Left colon (tissue), 2 donors: ENCODE results near the gene ATP8A2. TPM values are rescaled to one million over a fixed set of nuclear protein-coding genes. Genes with fewer than 3 reads are reported as not detected.

Experiments
- ATAC-seq: fragments of 200-7000 bp; cut with Tn5 transposase; one replicate; pipeline ENCODE4 v1.9.1; 2020; ENCODE audit warnings: mild to moderate bottlenecking, moderate library complexity
- DNase-seq, 2 donors: peaks; one replicate each; pipeline ENCODE4 v3.0.0-alpha.2; 2020
- intact Hi-C, 2 donors: fragments of 100-400 bp; cut with DNase I in 1 of 2; cut with micrococcal nuclease in 1 of 2; formaldehyde crosslinking; loops; one replicate each; pipeline versions ENCODE4 v1.11.2 to v1.14.0; 2022; cut with DNase I, micrococcal nuclease
- total RNA-seq, 2 donors: library from RNA; stranded (reverse); fragmentation: NEBNext Ultra II Directional; extraction: Animal tissue kit (Norgen Biotek cat#: 25700); gene quantifications; one replicate each; pipeline ENCODE4 v1.2.1, GENCODE V29; 2021
- donor health status: DM: no; HTN: no; CAD: no.
- donor health status: DM: yes; HTN: yes; CAD: no.

Gene ATP8A2
- total RNA-seq, 2 donors from 2014 or later: 0.42 to 0.49 TPM

GRCh38 chr13:26017932-26018665 is 646.3 kb downstream of the ATP8A2 start:
- intact Hi-C loops: no loop called here
- DNase-seq (no peak), ATAC-seq (no peak)

GRCh38 chr13:26019251-26019650 is 647.5 kb downstream of the ATP8A2 start:
- intact Hi-C loops: no loop called here
- DNase-seq: no peak

GRCh38 chr13:26019881-26020870 is 648.4 kb downstream of the ATP8A2 start:
- DNase-seq (no peak), ATAC-seq (no peak)
- intact Hi-C loops: no loop called here

More at GRCh38 chr13:26019251-26019650, 647.5 kb downstream of the ATP8A2 start:
- ATAC-seq: no peak

- no peak for ATAC-seq
- DNase-seq: no peak
- intact Hi-C loops: no loop called here
These were observed 649.1 kb downstream of the ATP8A2 start for GRCh38 chr13:26020891-26021290.

GRCh38 chr13:26021516-26021915 is 649.7 kb downstream of the ATP8A2 start:
- intact Hi-C loops: no loop called here
- ATAC-seq: no peak
- DNase-seq: no peak

GRCh38 chr13:26021956-26022355 is 650.2 kb downstream of the ATP8A2 start:
- DNase-seq (no peak), ATAC-seq (no peak)
- intact Hi-C loops: no loop called here

GRCh38 chr13:26022538-26023292 is 650.9 kb downstream of the ATP8A2 start:
- peak in 1 of 2 donors; percentile 10 for DNase-seq
- ATAC-seq: no peak
- intact Hi-C loops: no loop called here

- intact Hi-C loops: no loop called here
- no peak for ATAC-seq
- no peak for DNase-seq
These were observed 652.8 kb downstream of the ATP8A2 start for GRCh38 chr13:26024558-26024957.

- DNase-seq: no peak
- intact Hi-C loops: no loop called here
- no peak for ATAC-seq
These were observed 653.4 kb downstream of the ATP8A2 start for GRCh38 chr13:26025196-26025595.

GRCh38 chr13:26025771-26026170 is 654.0 kb downstream of the ATP8A2 start:
- intact Hi-C loops: no loop called here
- DNase-seq (no peak), ATAC-seq (no peak)

- intact Hi-C loops: no loop called here
- ATAC-seq: no peak
These were observed 654.4 kb downstream of the ATP8A2 start for GRCh38 chr13:26026211-26026610.

GRCh38 chr13:26029581-26030136 is 657.9 kb downstream of the ATP8A2 start:
- DNase-seq (no peak), ATAC-seq (no peak)
- intact Hi-C loops: no loop called here

More at GRCh38 chr13:26026211-26026610, 654.4 kb downstream of the ATP8A2 start:
- no peak for DNase-seq

- intact Hi-C loops: no loop called here
- DNase-seq: no peak
- ATAC-seq: no peak
These were observed 658.6 kb downstream of the ATP8A2 start for GRCh38 chr13:26030331-26030730.

GRCh38 chr13:26034018-26034417 is 662.2 kb downstream of the ATP8A2 start:
- intact Hi-C loops: no loop called here
- no peak for DNase-seq
- ATAC-seq: no peak

- intact Hi-C loops: no loop called here
- ATAC-seq (no peak), DNase-seq (no peak)
These were observed 664.6 kb downstream of the ATP8A2 start for GRCh38 chr13:26036383-26036782.

GRCh38 chr13:26037302-26037701 is 665.5 kb downstream of the ATP8A2 start:
- intact Hi-C loops: no loop called here
- DNase-seq (no peak), ATAC-seq (no peak)

- intact Hi-C loops: no loop called here
- no peak for DNase-seq
- no peak for ATAC-seq
These were observed 667.2 kb downstream of the ATP8A2 start for GRCh38 chr13:26038931-26039475.

GRCh38 chr13:26041444-26041843 is 669.7 kb downstream of the ATP8A2 start:
- intact Hi-C loops: no loop called here
- no peak for DNase-seq
- no peak for ATAC-seq

GRCh38 chr13:26042785-26043184 is 671.0 kb downstream of the ATP8A2 start:
- intact Hi-C loops: no loop called here
- no peak for ATAC-seq
- no peak for DNase-seq
